MM.1S (cell line): ENCODE measurements around the gene ELFN1.
"Not testable (repeated sequence)": the region's sequence is repeated elsewhere in the genome, so short reads cannot be mapped to it uniquely, and the experiment has no call there.

Experiments
- DNase-seq: peaks from one replicate; pipeline ENCODE4 v3.0.0-alpha.2; 2015
- H2AFZ ChIP-seq: fragments of 300-600 bp; sonication (generic); 2 replicates; pipeline ENCODE4 v1.6.0; 2016; ENCODE audit warnings: antibody characterized with exemption, low read length
- H3F3A ChIP-seq: fragments of 300-600 bp; sonication (generic); 2 replicates; pipeline ENCODE4 v1.6.1; 2016; ENCODE audit warnings: mild to moderate bottlenecking, antibody characterized with exemption, low read length, moderate library complexity, mixed read lengths; ENCODE audit not compliant: insufficient read depth
- H3K27ac ChIP-seq: fragments of 300-600 bp; sonication (generic); 2 replicates; pipeline ENCODE4 v1.5.1; 2016; ENCODE audit warnings: mild to moderate bottlenecking, low read length
- H3K27me3 ChIP-seq: fragments of 300-600 bp; sonication (generic); replicated peaks from 2 replicates; pipeline ENCODE4 v1.6.0; 2016; ENCODE audit warnings: low read length; ENCODE audit not compliant: insufficient read depth
- H3K36me3 ChIP-seq: fragments of 300-600 bp; sonication (generic); replicated peaks from 2 replicates; pipeline ENCODE4 v1.6.1; 2016; ENCODE audit warnings: mild to moderate bottlenecking, low read length, mixed read lengths; ENCODE audit not compliant: insufficient read depth
- H3K4me1 ChIP-seq: fragments of 300-600 bp; sonication (generic); 2 replicates; pipeline ENCODE4 v1.6.1; 2016; ENCODE audit warnings: low read length, mixed read lengths
- H3K4me2 ChIP-seq: fragments of 300-600 bp; sonication (generic); 2 replicates; pipeline ENCODE4 v1.6.0; 2016; ENCODE audit warnings: low read depth, low read length
- H3K4me3 ChIP-seq: fragments of 300-600 bp; sonication (generic); 2 replicates; pipeline ENCODE4 v1.5.1; 2016; ENCODE audit warnings: low read length, mixed read lengths
- H3K79me2 ChIP-seq: fragments of 300-600 bp; sonication (generic); 2 replicates; pipeline ENCODE4 v1.6.1; 2016; ENCODE audit warnings: mixed run types, low read length, mixed read lengths
- H3K9ac ChIP-seq: fragments of 300-600 bp; sonication (generic); 2 replicates; pipeline ENCODE4 v1.6.1; 2016; ENCODE audit warnings: low read length, mixed read lengths
- H3K9me2 ChIP-seq: fragments of 300-600 bp; sonication (generic); replicated peaks from 2 replicates; pipeline ENCODE4 v1.6.1; 2016; ENCODE audit warnings: mild to moderate bottlenecking, low read length, mixed read lengths; ENCODE audit not compliant: insufficient read depth
- H3K9me3 ChIP-seq: fragments of 300-600 bp; sonication (generic); replicated peaks from 2 replicates; pipeline ENCODE4 v1.6.1; 2016; ENCODE audit warnings: mild to moderate bottlenecking, low read length, mixed read lengths; ENCODE audit not compliant: insufficient read depth
- H4K20me1 ChIP-seq: fragments of 300-600 bp; sonication (generic); 2 replicates; pipeline ENCODE4 v1.6.1; 2016; ENCODE audit warnings: mild to moderate bottlenecking, low read length, moderate library complexity, mixed read lengths; ENCODE audit not compliant: insufficient read depth
- EZH2 ChIP-seq: fragments of 300-600 bp; sonication (generic); optimal IDR thresholded peaks from 2 replicates; pipeline ENCODE3; 2017; ENCODE audit warnings: low read depth, mild to moderate bottlenecking, antibody characterized with exemption, low read length, mixed read lengths
- EZH2phosphoT487 ChIP-seq: fragments of 300-600 bp; sonication (generic); IDR thresholded peaks from 2 replicates; pipeline ENCODE4 v1.6.1; 2018; ENCODE audit warnings: antibody characterized with exemption, low read length
- TF ChIP-seq, protein P1 (sequence below): fragments of 300-600 bp; sonication (generic); IDR thresholded peaks from 2 replicates; pipeline ENCODE4 v1.5.1; 2016; ENCODE audit warnings: antibody characterized with exemption, low read length, mixed read lengths

Gene ELFN1

DNA sequence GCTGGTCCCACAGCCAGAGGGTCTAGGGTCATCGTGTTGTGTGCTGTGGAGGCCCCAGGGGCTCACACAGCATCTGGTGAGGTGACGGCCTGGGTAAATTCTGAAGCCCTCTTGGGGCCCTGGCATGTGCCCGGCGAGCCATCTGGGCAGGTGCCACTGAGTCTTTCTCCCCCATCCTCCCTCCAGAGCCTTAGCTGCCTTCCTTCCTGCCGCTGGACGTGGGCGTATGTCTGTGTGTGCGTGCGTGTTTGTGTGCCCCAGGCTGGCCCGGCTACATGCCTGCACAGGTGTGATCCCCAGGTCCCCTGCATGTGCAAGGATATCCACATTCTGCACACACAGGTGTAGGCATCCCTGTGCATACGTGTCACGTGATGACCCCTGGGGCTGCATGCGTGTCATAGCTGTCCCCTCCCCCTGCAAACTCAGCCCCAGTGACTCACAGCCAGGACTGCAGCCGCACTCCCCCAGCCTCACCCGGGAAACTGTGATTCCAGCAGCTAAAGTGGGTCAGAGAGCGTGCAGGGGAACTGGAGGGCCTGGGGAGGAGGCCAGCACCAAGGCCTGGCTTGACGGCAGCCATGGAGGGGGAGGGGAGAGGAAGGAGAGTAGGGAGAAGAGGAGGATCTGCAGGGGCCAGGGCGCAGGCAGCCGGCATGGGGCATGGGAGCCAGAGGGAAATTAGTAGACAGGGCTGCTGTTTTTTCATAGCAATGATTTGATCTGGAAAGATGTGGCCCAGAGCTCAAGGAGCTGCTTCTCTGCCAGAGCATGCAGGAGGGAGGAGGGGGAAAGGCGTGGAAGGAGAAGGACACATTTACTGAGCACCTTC is 46.4 kb downstream of the ELFN1 start:
- no peak overlapping the region for H2AFZ ChIP-seq

GRCh38 chr7:1717095-1717483 is 47.0 kb downstream of the ELFN1 start:
- H3K9me2 ChIP-seq = no peaks in the 10 kb centered on the region
- H3K79me2 ChIP-seq = no peaks in the 10 kb centered on the region
- no peaks in the 10 kb centered on the region for H4K20me1 ChIP-seq
- no peak for DNase-seq
- H3F3A ChIP-seq = no peaks in the 10 kb centered on the region
- no peak overlapping the region for H3K4me2 ChIP-seq
- H3K9me3 ChIP-seq = no peaks in the 10 kb centered on the region
- TF ChIP-seq EZH2 (no peak), EZH2phosphoT487 (no peak)
- TF ChIP-seq, protein P1, sequence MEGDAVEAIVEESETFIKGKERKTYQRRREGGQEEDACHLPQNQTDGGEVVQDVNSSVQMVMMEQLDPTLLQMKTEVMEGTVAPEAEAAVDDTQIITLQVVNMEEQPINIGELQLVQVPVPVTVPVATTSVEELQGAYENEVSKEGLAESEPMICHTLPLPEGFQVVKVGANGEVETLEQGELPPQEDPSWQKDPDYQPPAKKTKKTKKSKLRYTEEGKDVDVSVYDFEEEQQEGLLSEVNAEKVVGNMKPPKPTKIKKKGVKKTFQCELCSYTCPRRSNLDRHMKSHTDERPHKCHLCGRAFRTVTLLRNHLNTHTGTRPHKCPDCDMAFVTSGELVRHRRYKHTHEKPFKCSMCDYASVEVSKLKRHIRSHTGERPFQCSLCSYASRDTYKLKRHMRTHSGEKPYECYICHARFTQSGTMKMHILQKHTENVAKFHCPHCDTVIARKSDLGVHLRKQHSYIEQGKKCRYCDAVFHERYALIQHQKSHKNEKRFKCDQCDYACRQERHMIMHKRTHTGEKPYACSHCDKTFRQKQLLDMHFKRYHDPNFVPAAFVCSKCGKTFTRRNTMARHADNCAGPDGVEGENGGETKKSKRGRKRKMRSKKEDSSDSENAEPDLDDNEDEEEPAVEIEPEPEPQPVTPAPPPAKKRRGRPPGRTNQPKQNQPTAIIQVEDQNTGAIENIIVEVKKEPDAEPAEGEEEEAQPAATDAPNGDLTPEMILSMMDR = no peak
- no peaks in the 10 kb centered on the region for H3K4me1 ChIP-seq
- no peaks in the 10 kb centered on the region for H3K36me3 ChIP-seq
- H3K27me3 ChIP-seq = peaks cover 52% of the 10 kb centered on the region
- no peak overlapping the region for H3K27ac ChIP-seq
- no peak overlapping the region for H2AFZ ChIP-seq
- no peak overlapping the region for H3K9ac ChIP-seq
- no peak overlapping the region for H3K4me3 ChIP-seq

More for the DNA sequence above, 46.4 kb downstream of the ELFN1 start:
- Histone ChIP-seq H3K4me3 (no peak overlapping the region), H3K9me3 (no peaks in the 10 kb centered on the region), H3K9ac (no peak overlapping the region), H3K9me2 (no peaks in the 10 kb centered on the region), H3K27ac (no peak overlapping the region), H3K4me1 (no peaks in the 10 kb centered on the region), H3K79me2 (no peaks in the 10 kb centered on the region), H3K4me2 (no peak overlapping the region), H3K27me3 (peaks cover 56% of the 10 kb centered on the region), H3K36me3 (no peaks in the 10 kb centered on the region), H3F3A (no peaks in the 10 kb centered on the region), H4K20me1 (no peaks in the 10 kb centered on the region)
- no peak for DNase-seq
- TF ChIP-seq EZH2phosphoT487 (no peak), EZH2 (no peak)

GRCh38 chr7:1717903-1718676 is 48.0 kb downstream of the ELFN1 start:
- Histone ChIP-seq H3K36me3 (no peaks in the 10 kb centered on the region), H3K4me2 (no peak overlapping the region), H3K4me1 (no peaks in the 10 kb centered on the region), H2AFZ (no peak overlapping the region), H3K79me2 (no peaks in the 10 kb centered on the region), H3F3A (no peaks in the 10 kb centered on the region), H3K27ac (no peak overlapping the region), H3K4me3 (no peak overlapping the region), H3K9me3 (no peaks in the 10 kb centered on the region), H3K27me3 (peaks cover 49% of the 10 kb centered on the region), H4K20me1 (no peaks in the 10 kb centered on the region), H3K9ac (no peak overlapping the region), H3K9me2 (no peaks in the 10 kb centered on the region)
- DNase-seq = no peak
- TF ChIP-seq, protein P1 = no peak
- TF ChIP-seq EZH2phosphoT487 (no peak), EZH2 (no peak)

GRCh38 chr7:1718850-1719249 is 48.8 kb downstream of the ELFN1 start:
- not testable (repeated sequence) for H3K4me3 ChIP-seq, H3F3A ChIP-seq, H4K20me1 ChIP-seq, H3K9ac ChIP-seq, H3K9me3 ChIP-seq, H3K4me2 ChIP-seq, H2AFZ ChIP-seq, H3K9me2 ChIP-seq, H3K36me3 ChIP-seq, H3K79me2 ChIP-seq, DNase-seq, H3K27ac ChIP-seq, H3K4me1 ChIP-seq
- peaks cover 42% of the 10 kb centered on the region for H3K27me3 ChIP-seq

- H3K9ac ChIP-seq, H3K4me3 ChIP-seq, H3K4me1 ChIP-seq, H3K79me2 ChIP-seq, H3K4me2 ChIP-seq, H3K27ac ChIP-seq, H3K9me3 ChIP-seq, DNase-seq, H4K20me1 ChIP-seq, H3F3A ChIP-seq, H3K36me3 ChIP-seq, H3K9me2 ChIP-seq, H2AFZ ChIP-seq: not testable (repeated sequence)
- peaks cover 38% of the 10 kb centered on the region for H3K27me3 ChIP-seq
These were observed 49.2 kb downstream of the ELFN1 start for GRCh38 chr7:1719256-1719655.
